GM12891 (cell line): ENCODE measurements around the gene HOXD13.

Source experiments
- DNase-seq: peaks from one replicate; pipeline ENCODE4 v3.0.0; 2011; ENCODE audit warnings: low spot score; ENCODE audit not compliant: insufficient read length
- FAIRE-seq: peaks from 2 replicates; lab custom pipeline; 2011; peaks lifted over from hg19 to GRCh38; lab: Jason Lieb, UNC
- PAX5 ChIP-seq: IDR thresholded peaks from 2 replicates; pipeline ENCODE4 v1.6.1; 2011; ENCODE audit warnings: low read length, moderate library complexity, mild to moderate bottlenecking; ENCODE audit not compliant: insufficient read depth, severe bottlenecking
- POLR2A ChIP-seq: IDR thresholded peaks from 2 replicates; pipeline ENCODE4 v1.6.1; 2011; ENCODE audit warnings: low read depth, low read length, control low read depth
- POLR2AphosphoS5 ChIP-seq: IDR thresholded peaks from 2 replicates; pipeline ENCODE4 v1.6.1; 2011; ENCODE audit warnings: low read depth, low read length, control low read depth
- POU2F2 ChIP-seq: IDR thresholded peaks from 2 replicates; pipeline ENCODE4 v1.6.1; 2011; ENCODE audit warnings: low read depth, mild to moderate bottlenecking, control low read depth, low read length, moderate library complexity
- SPI1 ChIP-seq: IDR thresholded peaks from 2 replicates; pipeline ENCODE4 v1.6.1; 2011; ENCODE audit warnings: low read depth, low read length, control low read depth
- TAF1 ChIP-seq: IDR thresholded peaks from 2 replicates; pipeline ENCODE4 v1.6.1; 2011; ENCODE audit warnings: low read depth, low read length, control low read depth

HOXD13 gene

DNA sequence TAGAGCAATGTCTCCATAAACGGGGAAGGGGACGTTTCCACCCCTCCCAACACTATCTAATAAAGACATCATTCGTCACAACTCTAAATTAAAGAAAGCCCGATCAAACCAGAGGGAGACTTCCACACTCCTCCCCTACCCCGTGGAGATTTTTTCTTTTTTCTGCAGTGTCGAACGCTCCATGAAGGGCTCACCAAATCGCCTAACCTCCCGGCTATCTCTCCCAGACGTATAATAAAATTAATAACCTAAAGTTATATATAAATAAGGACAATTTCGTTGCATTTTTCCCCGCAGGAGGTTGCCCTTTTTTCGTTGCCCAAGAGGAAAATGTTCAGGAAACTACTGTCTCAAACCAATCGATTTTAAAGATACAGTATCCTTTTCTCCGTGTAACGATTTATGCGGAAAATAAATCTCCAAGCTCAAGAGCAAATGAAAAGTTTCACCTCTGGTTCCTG, 11.1 kb upstream of the HOXD13 start:
- TF ChIP-seq POLR2A (no peak), TAF1 (no peak)
- FAIRE-seq (no peak), DNase-seq (no peak)

DNA sequence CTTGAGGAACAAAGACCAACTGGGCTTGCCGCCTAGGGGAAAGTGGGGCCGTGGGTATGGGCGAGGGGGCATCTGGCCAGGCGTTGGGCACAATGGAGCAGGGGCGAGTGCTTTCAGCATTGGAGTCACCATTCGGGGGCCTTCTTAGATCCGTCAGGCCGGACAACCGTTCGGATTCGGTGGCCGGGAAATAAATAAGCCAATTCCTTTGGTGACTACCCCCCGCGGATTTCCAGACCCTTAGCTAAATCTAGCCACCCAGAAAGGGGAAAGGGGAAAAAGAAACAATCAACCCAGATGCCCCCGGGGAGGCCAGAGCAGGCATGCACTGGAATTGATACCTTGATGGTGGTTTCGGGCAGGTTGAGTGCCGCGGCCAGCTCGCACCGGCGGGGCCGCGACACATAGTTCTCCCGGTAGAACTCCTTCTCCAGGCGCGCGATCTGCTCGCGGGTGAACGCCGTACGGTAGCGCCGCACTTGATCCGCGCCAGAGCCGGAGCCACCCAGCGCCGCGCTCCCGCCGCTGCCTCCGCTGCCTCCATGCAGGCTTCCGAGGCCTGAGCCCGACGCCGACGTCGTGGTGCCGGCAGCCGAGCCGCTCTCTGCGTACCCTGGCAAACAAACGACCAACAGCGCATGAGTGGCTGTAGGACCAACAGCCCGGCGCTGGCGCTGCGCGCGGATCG, 10.5 kb upstream of the HOXD13 start:
- TF ChIP-seq POLR2A = no peak
- no peak for TF ChIP-seq POLR2AphosphoS5
- no peak for TF ChIP-seq POU2F2
- no peak for TF ChIP-seq PAX5
- no peak for FAIRE-seq
- no peak for DNase-seq

DNA sequence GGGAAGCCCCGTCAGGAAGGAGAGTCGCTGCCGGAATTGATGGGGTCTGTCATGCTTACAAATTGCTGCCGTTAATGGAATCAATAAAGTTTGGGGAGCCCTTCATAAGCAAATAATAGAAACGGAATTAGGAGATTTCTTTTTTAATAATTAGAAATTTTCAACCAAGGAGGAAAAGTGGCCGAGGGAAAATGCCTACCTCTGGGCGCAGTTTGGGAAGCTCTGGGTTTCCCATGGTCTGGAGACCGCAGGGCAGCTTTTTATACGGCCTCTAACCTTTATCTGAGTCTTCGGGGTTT, 10.0 kb upstream of the HOXD13 start:
- FAIRE-seq (no peak), DNase-seq (no peak)
- TF ChIP-seq SPI1 (no peak), POU2F2 (no peak), PAX5 (no peak), POLR2AphosphoS5 (no peak), POLR2A (no peak), TAF1 (no peak)

DNA sequence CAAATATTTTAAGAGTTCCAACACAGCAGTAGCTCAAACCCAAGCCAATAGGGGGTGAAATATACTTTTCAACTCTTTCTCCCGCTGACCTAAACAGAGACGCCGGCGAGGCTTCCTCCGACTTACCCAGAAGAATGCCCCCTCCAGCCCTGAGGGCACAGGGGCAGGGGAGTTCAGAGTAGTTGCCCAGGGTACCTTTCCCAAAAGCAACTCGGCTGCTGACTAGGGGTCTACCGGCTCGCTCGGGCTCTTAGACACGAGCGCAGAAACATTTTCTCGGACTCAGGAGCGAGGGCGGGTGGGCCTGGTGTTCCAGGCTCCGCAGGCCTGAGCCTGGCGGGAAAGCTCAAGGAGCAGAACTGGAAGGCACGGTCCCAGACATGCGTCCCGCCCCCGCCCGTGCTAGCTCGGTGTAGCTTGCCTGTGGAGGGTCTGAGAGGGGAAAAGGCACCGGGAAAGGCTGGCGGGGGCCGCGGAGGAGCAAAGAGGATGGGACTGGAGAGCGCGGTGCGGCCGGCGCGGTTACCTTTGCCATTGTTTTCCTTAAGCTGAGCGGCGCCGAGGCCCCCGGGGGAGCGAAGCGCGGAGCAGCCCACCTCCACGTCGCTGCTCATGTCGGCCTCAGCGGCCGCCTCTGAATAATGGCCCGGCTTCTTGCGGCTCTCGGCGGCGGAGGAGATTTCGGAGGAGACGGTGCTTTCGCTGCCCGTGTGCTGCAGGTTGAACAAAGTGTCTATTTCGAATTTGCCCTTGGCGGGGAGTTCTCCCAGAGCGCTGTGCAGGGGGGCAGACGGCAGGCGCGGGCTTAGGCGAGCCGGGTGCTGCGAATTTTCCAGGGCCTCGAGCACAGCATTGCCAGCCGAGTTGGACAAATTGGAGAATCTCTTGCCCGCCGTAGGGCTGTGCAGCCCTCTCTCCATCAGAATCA, 9.4 kb upstream of the HOXD13 start:
- FAIRE-seq = no peak
- TF ChIP-seq POU2F2 (no peak), POLR2AphosphoS5 (no peak)
- DNase-seq = no peak

DNA sequence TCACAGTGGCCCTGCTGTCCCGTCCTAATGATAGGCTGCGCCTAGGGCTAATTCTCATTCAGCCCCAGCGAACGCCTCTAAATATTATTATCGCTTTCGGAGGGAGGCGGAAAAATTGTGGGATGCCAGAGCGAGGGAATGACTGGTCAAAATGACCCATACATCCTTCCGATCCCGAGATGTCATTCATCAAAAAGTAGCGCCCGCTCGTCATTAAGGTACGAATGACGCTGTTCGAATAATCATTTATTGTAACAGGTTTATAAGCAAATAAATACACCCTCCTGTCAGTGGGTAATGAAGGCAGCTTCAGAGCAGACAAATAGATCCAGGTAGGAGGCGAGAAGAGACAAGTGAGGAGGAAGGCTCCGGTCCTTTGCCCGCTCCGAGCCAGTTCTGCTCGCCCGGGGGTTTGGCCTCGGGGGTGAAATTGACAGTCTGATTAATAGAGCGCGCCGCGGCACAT, 8.7 kb upstream of the HOXD13 start, which contains the start of gene EVX2:
Gene EVX2 (minus strand): TSS at position 167 of the 466 bp plus-strand sequence. CDS start 186 bp downstream, outside the sequence.
- FAIRE-seq (no peak), DNase-seq (no peak)
- no peak for TF ChIP-seq POLR2AphosphoS5
- TF ChIP-seq POLR2A = no peak
- TF ChIP-seq TAF1 = no peak
- no peak for TF ChIP-seq PAX5
- no peak for TF ChIP-seq SPI1
- no peak for TF ChIP-seq POU2F2

DNA sequence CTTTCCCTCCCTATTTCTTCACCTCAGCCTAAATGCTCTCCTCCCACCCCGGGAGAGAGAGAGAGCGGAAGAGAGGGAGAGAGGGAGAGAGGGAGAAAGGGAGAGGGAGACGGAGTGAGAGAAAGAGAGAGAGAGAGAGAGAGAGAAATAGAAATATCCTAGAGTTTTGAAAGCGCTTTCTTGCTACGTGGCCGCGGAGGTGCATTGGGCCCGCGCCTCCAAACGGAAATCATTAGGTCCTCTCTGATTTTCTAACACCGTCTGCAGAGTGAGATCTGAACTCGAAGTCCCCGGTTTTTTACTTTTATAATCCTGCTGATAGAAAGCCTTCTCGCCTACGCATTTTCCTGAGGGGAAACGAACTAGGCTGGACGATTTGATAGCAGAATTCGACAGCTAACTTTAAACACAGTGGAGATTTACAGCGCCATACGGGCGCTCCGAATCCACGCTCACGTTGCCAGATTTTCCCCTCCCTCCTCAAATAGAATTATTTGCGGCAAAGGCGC, 7.9 kb upstream of the HOXD13 start:
- no peak for TF ChIP-seq TAF1
- TF ChIP-seq PAX5 = no peak
- DNase-seq = no peak
- no peak for FAIRE-seq

DNA sequence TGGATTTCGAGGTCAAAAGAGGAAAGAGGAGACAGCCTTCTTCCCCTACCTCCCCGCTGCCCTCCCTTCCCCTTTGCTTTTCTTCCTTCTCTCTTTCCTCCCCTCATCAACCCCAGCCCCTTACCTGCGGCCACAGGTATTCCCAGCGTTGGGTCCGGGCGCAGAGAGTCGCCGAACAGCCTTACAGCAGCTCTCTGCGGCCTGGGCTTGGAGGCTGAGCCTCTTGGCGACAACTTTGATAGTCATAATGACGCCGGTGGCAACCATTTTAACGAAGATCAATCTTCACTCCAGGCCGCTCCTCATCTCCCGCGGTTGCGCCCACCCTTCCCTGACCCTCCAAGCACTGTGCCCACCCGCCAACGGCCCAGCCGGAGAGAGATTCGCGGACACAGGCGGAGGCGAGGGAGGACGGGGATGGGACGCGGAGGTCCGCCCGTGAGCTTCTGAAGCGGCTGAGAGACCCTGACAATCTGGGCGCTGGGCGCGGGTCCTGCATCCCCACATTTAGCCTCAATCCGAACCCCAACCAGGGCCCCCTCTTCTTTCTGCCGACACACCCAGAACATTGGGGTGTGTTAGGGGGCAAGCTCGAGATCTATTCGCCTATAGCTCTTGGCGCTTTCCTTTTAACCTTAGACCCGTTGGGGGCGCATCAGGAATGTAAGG, 7.3 kb upstream of the HOXD13 start:
- no peak for TF ChIP-seq SPI1
- no peak for TF ChIP-seq TAF1
- no peak for TF ChIP-seq PAX5
- no peak for TF ChIP-seq POU2F2
- TF ChIP-seq POLR2A = no peak
- TF ChIP-seq POLR2AphosphoS5 = no peak
- FAIRE-seq (no peak), DNase-seq (no peak)

DNA sequence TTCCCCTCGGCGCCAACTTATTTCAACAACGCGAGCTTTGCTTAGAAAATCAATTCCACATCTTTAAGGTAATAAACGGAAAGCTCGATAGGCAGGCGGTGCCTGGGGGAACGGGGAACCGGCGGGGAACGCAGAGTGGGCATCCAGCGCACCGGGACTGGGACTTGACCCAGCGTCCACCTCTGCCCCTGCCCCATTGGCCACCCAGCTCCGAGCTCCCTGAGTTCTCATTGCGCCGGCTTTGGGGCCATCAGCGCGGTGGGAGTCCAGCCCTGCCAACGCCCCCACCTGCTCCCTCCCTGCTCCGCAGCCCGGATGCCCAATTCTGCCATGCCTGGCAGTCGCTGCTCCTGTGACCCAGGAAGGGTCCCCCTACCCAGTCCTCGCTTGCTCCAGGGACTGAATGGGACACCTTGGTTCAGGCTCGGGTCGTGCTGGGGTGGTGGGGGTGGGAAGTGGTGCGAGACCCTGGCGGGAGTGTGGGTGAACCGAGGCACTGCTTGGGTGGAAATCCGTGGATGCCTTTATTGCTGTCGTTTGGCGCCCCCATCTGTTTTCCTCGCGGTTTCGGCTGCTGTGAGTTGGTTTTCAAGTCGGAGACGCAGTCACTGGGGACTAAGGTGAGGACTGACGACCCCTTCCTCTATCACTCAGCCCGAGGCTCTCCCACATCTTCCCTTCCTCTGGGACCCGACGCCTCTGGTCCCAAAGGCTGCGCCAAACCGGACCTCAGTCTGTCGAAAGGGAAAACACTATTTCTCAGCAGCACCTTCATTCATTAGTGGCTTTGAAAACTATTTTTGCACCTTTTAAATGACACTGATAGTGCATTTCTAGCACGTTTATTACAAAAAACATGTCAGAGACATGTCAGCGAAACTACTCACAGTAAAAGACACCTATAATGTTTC, 6.4 kb upstream of the HOXD13 start:
- FAIRE-seq (no peak), DNase-seq (no peak)
- TF ChIP-seq POLR2A = no peak
- TF ChIP-seq POLR2AphosphoS5 = no peak
- no peak for TF ChIP-seq PAX5
- no peak for TF ChIP-seq SPI1
- no peak for TF ChIP-seq POU2F2
- TF ChIP-seq TAF1 = no peak
